KOPT-K1 (cell line): ENCODE results near the gene GBA2.

Experiments
- H3K27ac ChIP-seq: fragments of 200-600 bp; sonication (generic); 2 replicates; pipeline ENCODE4 v1.5.1; 2016; ENCODE audit warnings: antibody characterized with exemption, mild to moderate bottlenecking, low read depth, low read length; ENCODE audit not compliant: poor library complexity, severe bottlenecking
- H3K36me3 ChIP-seq: fragments of 200-600 bp; sonication (generic); 2 replicates; pipeline ENCODE4 v1.5.1; 2017; ENCODE audit warnings: antibody characterized with exemption, mild to moderate bottlenecking, low read length, moderate library complexity; ENCODE audit not compliant: insufficient read depth
- H3K9me3 ChIP-seq: fragments of 200-600 bp; sonication (generic); 2 replicates; pipeline ENCODE4 v1.5.1; 2017; ENCODE audit warnings: antibody characterized with exemption, low read length, mild to moderate bottlenecking; ENCODE audit not compliant: insufficient read depth, poor library complexity, severe bottlenecking

GBA2 gene

GRCh38 chr9:35748858-35749514, at the start of gene GBA2, which contains the start of gene RGP1:
TSS of gene GBA2 (minus strand) at chr9:35749228. CDS start at chr9:35748704, 524 bp downstream.
TSS of gene RGP1 (plus strand) at chr9:35749287. CDS start at chr9:35749756, 469 bp downstream.
- peaks cover 22% of the 10 kb centered on the region for H3K36me3 ChIP-seq
- H3K27ac ChIP-seq: peak within 1 kb of the TSS; percentile 59
- no peaks in the 10 kb centered on the region for H3K9me3 ChIP-seq

- no peak overlapping the region for H3K27ac ChIP-seq
- peaks cover 6% of the 10 kb centered on the region for H3K36me3 ChIP-seq
- H3K9me3 ChIP-seq: no peaks in the 10 kb centered on the region
Observed at GRCh38 chr9:35797311-35798109, 48.5 kb upstream of the GBA2 start.

GRCh38 chr9:35795695-35796094, 46.7 kb upstream of the GBA2 start:
- no peak overlapping the region for H3K27ac ChIP-seq

DNA sequence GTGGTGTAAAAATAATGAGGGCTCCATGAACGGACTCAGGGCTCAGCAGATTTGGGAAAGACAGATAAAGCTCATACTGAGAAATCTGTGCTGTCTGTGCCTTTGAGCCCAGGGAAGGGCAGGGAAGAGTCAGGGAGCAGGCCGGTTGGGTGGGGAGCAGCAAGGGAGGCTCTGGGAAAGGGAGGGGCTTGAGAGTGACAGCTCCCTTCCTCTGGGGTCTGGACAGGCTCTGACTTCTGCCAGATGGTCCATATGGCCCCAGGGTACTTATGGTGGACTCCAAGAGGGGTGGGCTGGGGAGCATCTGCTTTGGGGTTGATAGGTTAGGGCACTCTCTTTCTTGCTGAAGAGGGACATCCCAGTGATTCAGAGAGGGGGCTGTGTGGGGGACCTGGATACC, 44.4 kb upstream of the GBA2 start:
- Histone ChIP-seq H3K9me3 (no peaks in the 10 kb centered on the region), H3K36me3 (no peaks in the 10 kb centered on the region), H3K27ac (no peak overlapping the region)

More at GRCh38 chr9:35795695-35796094, 46.7 kb upstream of the GBA2 start:
- no peaks in the 10 kb centered on the region for H3K9me3 ChIP-seq
- H3K36me3 ChIP-seq: no peaks in the 10 kb centered on the region

DNA sequence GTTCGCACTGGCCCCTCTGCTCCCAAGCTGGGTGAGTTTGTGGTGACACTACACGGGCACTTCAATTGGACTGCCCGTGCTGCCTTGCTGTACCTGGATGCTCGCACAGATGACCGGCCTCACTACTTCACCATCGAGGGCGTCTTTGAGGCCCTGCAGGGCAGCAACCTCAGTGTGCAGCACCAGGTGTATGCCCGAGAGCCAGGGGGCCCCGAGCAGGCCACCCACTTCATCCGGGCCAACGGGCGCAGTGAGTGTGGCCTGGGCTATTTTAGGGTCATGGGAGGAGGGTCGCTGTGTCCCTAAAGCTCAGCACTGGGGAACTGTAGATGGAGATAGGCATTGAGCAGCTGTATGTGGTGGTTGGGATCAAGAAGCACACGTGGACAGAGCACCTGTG, 43.8 kb upstream of the GBA2 start:
- no peaks in the 10 kb centered on the region for H3K36me3 ChIP-seq
- H3K9me3 ChIP-seq: no peaks in the 10 kb centered on the region
- no peak overlapping the region for H3K27ac ChIP-seq

- H3K27ac ChIP-seq: no peak overlapping the region
- H3K36me3 ChIP-seq: no peaks in the 10 kb centered on the region; the same call in 1 of the 2 replicates
- no peaks in the 10 kb centered on the region for H3K9me3 ChIP-seq
Observed at GRCh38 chr9:35792024-35792813, 43.2 kb upstream of the GBA2 start.

DNA sequence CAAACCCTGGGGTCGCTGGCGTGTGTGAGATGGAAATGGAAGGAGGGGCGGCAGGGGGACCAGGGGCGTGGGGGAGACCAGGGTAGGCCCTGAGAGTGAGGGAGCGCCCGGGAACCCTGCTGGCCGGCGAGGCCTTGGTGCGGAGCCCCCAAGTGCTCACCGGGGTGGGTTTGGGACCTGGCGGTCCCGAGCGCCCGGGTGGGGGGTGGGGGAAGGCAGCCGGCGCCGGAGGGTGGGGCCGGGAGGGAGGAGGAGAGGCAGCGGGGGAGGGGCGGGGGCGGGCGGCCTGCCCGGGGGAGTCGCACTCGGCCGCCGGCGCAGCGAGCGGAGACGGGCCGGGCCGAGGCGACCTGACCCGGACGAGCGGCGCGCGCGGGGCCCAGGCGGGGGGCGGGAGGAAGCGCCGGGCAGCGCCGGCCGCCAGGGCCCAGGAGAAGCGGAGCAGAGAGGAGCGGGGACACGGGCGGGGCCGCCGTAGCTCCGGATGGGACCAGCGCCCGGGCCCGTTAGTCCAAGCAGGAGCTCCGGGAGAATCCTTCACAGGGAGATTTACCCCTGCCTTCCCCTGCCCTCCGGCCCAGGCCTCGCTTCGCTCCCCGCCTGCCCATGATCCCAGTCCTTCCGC, 42.4 kb upstream of the GBA2 start, which contains the start of gene NPR2:
Gene NPR2 (plus strand): TSS at position 295 of the 625 bp plus-strand sequence. CDS start 818 bp downstream, outside the sequence.
- Histone ChIP-seq H3K27ac (no peak within 1 kb of the TSS), H3K9me3 (no peaks in the 10 kb centered on the region), H3K36me3 (no peaks in the 10 kb centered on the region; the same call in 1 of the 2 replicates)

DNA sequence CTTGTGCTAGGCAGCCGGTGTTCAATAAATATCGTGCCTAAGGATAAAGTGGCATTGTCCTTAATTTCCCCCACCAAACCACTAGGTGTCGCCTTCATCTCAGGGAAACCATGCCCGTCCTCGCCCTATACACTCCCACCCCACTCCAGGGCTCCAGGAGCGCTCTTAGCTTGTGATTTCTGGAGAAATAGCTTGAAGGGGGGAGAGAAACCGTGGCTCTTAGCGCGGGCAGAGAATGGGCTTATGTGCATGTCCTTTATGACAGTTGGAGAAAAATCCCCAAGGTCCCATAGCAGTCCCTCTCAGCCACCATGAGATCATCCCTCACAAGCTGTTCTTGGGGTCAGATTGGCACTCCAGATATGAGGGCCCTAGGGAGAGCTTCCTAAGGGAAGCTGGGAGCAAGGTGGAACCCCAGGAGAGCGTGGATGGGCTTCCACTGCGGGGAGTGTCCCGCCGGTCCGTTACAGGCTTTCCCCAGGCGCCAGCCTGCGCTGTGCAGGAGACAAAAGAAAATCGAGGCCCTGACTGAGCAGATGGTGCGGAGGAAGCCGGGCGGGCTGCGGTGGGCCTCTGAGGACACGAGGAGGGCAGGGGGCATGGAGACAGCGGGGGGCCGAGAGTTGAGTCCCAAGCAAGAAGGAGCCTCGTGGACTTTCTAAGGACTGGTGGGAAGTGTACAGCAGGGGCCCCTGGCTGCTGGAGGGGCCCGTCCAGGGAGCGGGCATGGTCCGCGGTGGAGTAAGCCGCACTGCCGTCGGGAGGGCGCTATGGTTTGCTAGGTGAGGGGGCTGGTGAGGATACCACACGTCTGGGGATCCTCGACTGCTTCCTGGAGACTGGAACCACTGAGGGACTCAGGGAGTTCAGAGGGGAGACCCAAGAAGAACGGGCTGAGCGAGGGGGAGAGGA, 41.6 kb upstream of the GBA2 start:
- H3K9me3 ChIP-seq: no peaks in the 10 kb centered on the region
- no peaks in the 10 kb centered on the region; the same call in 1 of the 2 replicates for H3K36me3 ChIP-seq
- no peak overlapping the region for H3K27ac ChIP-seq

DNA sequence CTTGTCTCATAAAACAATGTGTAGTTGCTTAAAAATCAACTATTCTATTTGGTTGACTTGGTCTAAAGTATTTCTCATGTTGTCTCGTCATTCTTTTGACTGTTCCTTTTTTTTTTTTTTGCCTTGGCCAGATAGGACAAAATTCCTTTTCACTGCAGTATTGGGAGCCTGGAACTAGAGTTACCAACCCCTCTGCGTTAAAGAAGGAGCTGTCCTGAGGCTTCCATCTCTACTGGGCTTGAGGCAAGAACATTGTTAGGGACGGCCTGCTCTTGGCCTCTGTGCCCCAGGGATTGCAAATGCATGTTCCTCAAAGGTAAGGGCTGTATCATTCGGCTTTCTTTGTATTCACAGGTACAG, 41.0 kb upstream of the GBA2 start:
- Histone ChIP-seq H3K36me3 (no peaks in the 10 kb centered on the region; the same call in 1 of the 2 replicates), H3K27ac (no peak overlapping the region), H3K9me3 (no peaks in the 10 kb centered on the region)

GRCh38 chr9:35789541-35789940, 40.5 kb upstream of the GBA2 start:
- no peaks in the 10 kb centered on the region for H3K9me3 ChIP-seq
- no peak overlapping the region for H3K27ac ChIP-seq
- H3K36me3 ChIP-seq: no peaks in the 10 kb centered on the region; the same call in 1 of the 2 replicates

GRCh38 chr9:35783418-35783817, 34.4 kb upstream of the GBA2 start:
- H3K9me3 ChIP-seq: no peaks in the 10 kb centered on the region
- no peak overlapping the region for H3K27ac ChIP-seq
- no peaks in the 10 kb centered on the region; the same call in 1 of the 2 replicates for H3K36me3 ChIP-seq

DNA sequence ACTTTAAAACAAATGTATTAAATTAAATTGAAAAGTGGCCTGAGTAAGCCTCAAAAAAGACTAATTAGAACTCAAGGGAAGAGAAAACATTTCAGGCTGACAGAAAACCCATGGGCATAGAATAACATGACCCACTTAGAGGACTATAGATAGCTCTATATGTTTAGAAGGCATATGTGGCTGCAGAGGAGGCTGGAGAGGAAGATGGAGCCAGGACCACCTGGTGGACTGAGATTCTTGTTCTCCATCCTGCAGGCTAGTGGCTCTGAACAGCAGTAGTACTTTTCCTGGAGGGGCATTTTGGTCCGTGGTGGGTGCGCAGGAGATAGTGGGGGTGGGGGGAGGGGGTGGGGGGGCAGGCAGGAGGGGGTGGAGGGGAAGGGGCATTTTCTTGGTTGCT, 32.0 kb upstream of the GBA2 start:
- H3K36me3 ChIP-seq: no peaks in the 10 kb centered on the region; the same call in 1 of the 2 replicates
- H3K9me3 ChIP-seq: no peaks in the 10 kb centered on the region
- no peak overlapping the region for H3K27ac ChIP-seq

DNA sequence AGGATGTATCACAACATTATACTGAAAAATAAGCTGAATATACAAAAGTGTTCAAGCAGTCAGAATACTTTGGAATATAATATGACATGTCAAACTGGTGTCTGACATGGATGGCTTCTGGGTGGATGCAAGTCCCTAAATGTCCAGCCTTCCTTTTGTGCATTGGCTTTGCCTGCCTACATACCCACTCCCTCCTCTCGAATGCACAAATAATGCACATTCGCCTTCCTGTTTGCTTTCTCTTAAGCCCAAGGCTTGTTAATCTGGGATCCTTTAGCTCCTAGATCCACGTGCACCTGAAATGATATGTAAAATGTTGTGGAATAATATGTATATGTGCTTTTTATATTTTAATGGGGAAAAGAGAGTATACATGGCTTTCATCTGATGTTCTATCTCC, 29.5 kb upstream of the GBA2 start:
- Histone ChIP-seq H3K36me3 (no peaks in the 10 kb centered on the region; the same call in 1 of the 2 replicates), H3K9me3 (no peaks in the 10 kb centered on the region)

GRCh38 chr9:35776018-35776417, 27.0 kb upstream of the GBA2 start:
- H3K9me3 ChIP-seq: no peaks in the 10 kb centered on the region
- no peak overlapping the region for H3K27ac ChIP-seq
- no peaks in the 10 kb centered on the region for H3K36me3 ChIP-seq

More for the DNA sequence above, 29.5 kb upstream of the GBA2 start:
- no peak overlapping the region for H3K27ac ChIP-seq
